HepG2 (cell line): ENCODE results near the gene KCNQ2. TPM values are rescaled to one million over a fixed set of nuclear protein-coding genes. Genes with fewer than 3 reads are reported as not detected.

Source experiments
- ATAC-seq: fragments of 200-7000 bp; cut with Tn5 transposase; 3 replicates; pipeline ENCODE4 v1.9.1; 2020; ENCODE audit warnings: mild to moderate bottlenecking, moderate library complexity
- BruUV-seq: library from RNA; stranded (reverse); fragments of 400-500 nt; replicated peaks from 2 replicates; lab custom pipeline; 2021; lab: Mats Ljungman, UMichigan
- CTCF ChIA-PET: fragments of 300-600 bp; formaldehyde crosslinking; extraction: SDS; loops from one replicate; lab custom pipeline; 2021; ENCODE audit warnings: low total read pairs, inconsistent platforms, low intra/inter-chr PET ratio; lab: Yijun Ruan, JAX
- POLR2A ChIA-PET: fragments of 350-600 bp; sonication (Branson Sonifier 250); formaldehyde crosslinking; loops from one replicate; lab custom pipeline; 2020; ENCODE audit warnings: antibody characterized with exemption, inconsistent platforms; lab: Yijun Ruan, JAX
- DNase-seq: peaks from one replicate; pipeline ENCODE4 v3.0.0-alpha.2; 2015; ENCODE audit warnings: low spot score
- FAIRE-seq: peaks from 3 replicates; lab custom pipeline; 2011; peaks lifted over from hg19 to GRCh38; lab: Jason Lieb, UNC
- H2AFZ ChIP-seq: one replicate; pipeline ENCODE4 v1.6.1; 2011; ENCODE audit warnings: low read length, inconsistent platforms
- H3K27ac ChIP-seq: fragments of 300-600 bp; 3 replicates; pipeline ENCODE4 v1.8.0; 2011; ENCODE audit warnings: mixed run types, mild to moderate bottlenecking, mixed read lengths, low read length, inconsistent platforms; ENCODE audit not compliant: insufficient read depth; ENCODE audit errors: extremely low read length
- H3K27me3 ChIP-seq, 2 experiments: fragments of 200-600 bp in 1 of 2; 2 replicates in 1 of 2; 3 replicates in 1 of 2; pipeline versions ENCODE4 v1.6.0 to v1.8.0; 2011; ENCODE audit warnings: low read length in 2 of 2, mild to moderate bottlenecking in 2 of 2, moderate library complexity in 2 of 2, inconsistent platforms in 1 of 2; ENCODE audit not compliant: insufficient read depth in 2 of 2, control insufficient read depth in 1 of 2
- H3K36me3 ChIP-seq, 2 experiments: fragments of 200-600 bp in 1 of 2; replicated peaks in 1 of 2; 2 replicates in 1 of 2; 3 replicates in 1 of 2; pipeline versions ENCODE4 v1.5.1 to v1.8.0; 2011; ENCODE audit warnings: low read length in 2 of 2, inconsistent platforms in 1 of 2; ENCODE audit not compliant: insufficient read depth in 2 of 2, control insufficient read depth in 1 of 2
- H3K4me1 ChIP-seq: 2 replicates; pipeline ENCODE4 v1.5.1; 2012; ENCODE audit warnings: low read length, inconsistent platforms; ENCODE audit not compliant: insufficient read depth
- H3K4me2 ChIP-seq: 2 replicates; pipeline ENCODE4 v1.6.0; 2011; ENCODE audit warnings: low read depth, low read length, inconsistent platforms
- H3K4me3 ChIP-seq, 3 experiments: fragments of 200-600 bp in 1 of 3; sonication (generic), shearing (Covaris generic) in 1 of 3; replicated peaks in 1 of 3; 2 replicates each; pipeline ENCODE4 v1.5.1; 2011 to 2016; ENCODE audit warnings: low read length in 3 of 3, inconsistent platforms in 2 of 3, low read depth in 2 of 3, mild to moderate bottlenecking in 2 of 3, control low read depth in 1 of 3, mixed read lengths in 1 of 3; ENCODE audit not compliant: insufficient read depth in 1 of 3
- H3K79me2 ChIP-seq: one replicate; pipeline ENCODE4 v1.6.1; 2011; ENCODE audit warnings: low read length, inconsistent platforms; ENCODE audit not compliant: insufficient read depth
- H3K9ac ChIP-seq: 2 replicates; pipeline ENCODE4 v1.6.0; 2011; ENCODE audit warnings: mild to moderate bottlenecking, low read depth, low read length, inconsistent platforms; ENCODE audit not compliant: insufficient read depth
- H3K9me3 ChIP-seq: 2 replicates; pipeline ENCODE4 v1.5.1; 2012; ENCODE audit warnings: mild to moderate bottlenecking, low read length
- H4K20me1 ChIP-seq: 2 replicates; pipeline ENCODE4 v1.6.0; 2011; ENCODE audit warnings: inconsistent platforms, mild to moderate bottlenecking, low read length, moderate library complexity; ENCODE audit not compliant: insufficient read depth
- HNRNPK ChIP-seq: fragments of 200-400 bp; formaldehyde crosslinking; IDR thresholded peaks from 2 replicates; pipeline ENCODE4 v1.6.1; 2018; ENCODE audit warnings: low read length, low read depth, moderate library complexity, mild to moderate bottlenecking; ENCODE audit not compliant: poor library complexity, severe bottlenecking
- IRF2 ChIP-seq: IDR thresholded peaks from 2 replicates; pipeline ENCODE4 v1.6.1; 2018; ENCODE audit warnings: missing genetic modification reagents, missing compliant biosample characterization
- MIER3 ChIP-seq: IDR thresholded peaks from 2 replicates; pipeline ENCODE4 v1.6.1; 2016; ENCODE audit warnings: missing compliant biosample characterization, borderline replicate concordance
- MXD4 ChIP-seq: IDR thresholded peaks from 2 replicates; pipeline ENCODE4 v1.6.1; 2016; ENCODE audit warnings: mild to moderate bottlenecking, missing biosample characterization, missing genetic modification reagents
- NFE2L1 ChIP-seq: sonication (generic); formaldehyde crosslinking; IDR thresholded peaks from 2 replicates; pipeline ENCODE4 v1.4.0; 2020; ENCODE audit warnings: missing genetic modification reagents, mild to moderate bottlenecking, borderline replicate concordance
- NR2F2 ChIP-seq: IDR thresholded peaks from 2 replicates; pipeline ENCODE4 v1.6.1; 2012; ENCODE audit warnings: low read depth, inconsistent platforms, borderline replicate concordance
- PCBP1 ChIP-seq: fragments of 200-400 bp; formaldehyde crosslinking; IDR thresholded peaks from 2 replicates; pipeline ENCODE4 v1.6.1; 2017; ENCODE audit warnings: mild to moderate bottlenecking, low read depth, low read length, borderline replicate concordance
- PHF20 ChIP-seq: sonication (generic); formaldehyde crosslinking; IDR thresholded peaks from 2 replicates; pipeline ENCODE4 v1.5.0; 2020; ENCODE audit warnings: mild to moderate bottlenecking, missing genetic modification reagents
- SMAD3 ChIP-seq: sonication (generic); formaldehyde crosslinking; IDR thresholded peaks from 2 replicates; pipeline ENCODE4 v1.4.0; 2020; ENCODE audit warnings: missing genetic modification reagents
- ZNF160 ChIP-seq: sonication (generic); formaldehyde crosslinking; IDR thresholded peaks from 2 replicates; pipeline ENCODE4 v1.8.0; 2022; ENCODE audit warnings: mild to moderate bottlenecking, inconsistent platforms, missing genetic modification reagents
- ZNF619 ChIP-seq: sonication (generic); formaldehyde crosslinking; IDR thresholded peaks from 2 replicates; pipeline ENCODE4 v1.4.0; 2020; ENCODE audit warnings: mild to moderate bottlenecking, missing genetic modification reagents
- WGBS: methylation state at CpG from one replicate; pipeline ENCODE4 v1.1.6; 2017; ENCODE audit warnings: low lambda C conversion rate; 5-methylcytosine and 5-hydroxymethylcytosine counted together
- in situ Hi-C: cut with HindIII; loops from 2 replicates; pipeline ENCODE4 v1.10.0; 2017; ENCODE audit warnings: low pct_unique_long_range_greater_than_20kb; ENCODE audit not compliant: extremely low pct_ligation_motif_present
- intact Hi-C: fragments of 100-400 bp; cut with micrococcal nuclease; formaldehyde crosslinking; loops from one replicate; pipeline ENCODE4 v1.10.0; 2022; ENCODE audit not compliant: unreplicated experiment
- polyA plus RNA-seq, 8 experiments: library from polyadenylated mRNA; depleted of rRNA in 3 of 8; stranded (reverse) in 7 of 8; unstranded in 1 of 8; fragments of >200 nt; fragmentation: Illumina TruSeq in 4 of 8; extraction: Trizol in 4 of 8; gene quantifications; 2 replicates each; pipeline versions ENCODE4 v1.2.1 to v1.2.3, GENCODE V29; 2011 to 2016; ENCODE audit warnings: low read depth in 4 of 8, missing spikeins in 1 of 8, mixed read lengths in 1 of 8; ENCODE audit not compliant: insufficient read depth in 1 of 8
- total RNA-seq, 5 experiments: library from RNA; depleted of rRNA; stranded (reverse); fragments of >200 nt; fragmentation: Illumina TruSeq; extraction: Trizol; gene quantifications; 2 replicates each; pipeline ENCODE4 v1.2.3, GENCODE V29; 2016; ENCODE audit warnings: low read depth in 1 of 5
- TF ChIP-seq, protein P1 (sequence below): sonication (generic); formaldehyde crosslinking; IDR thresholded peaks from 2 replicates; pipeline ENCODE4 v1.4.0; 2020; ENCODE audit warnings: missing genetic modification reagents
- TF ChIP-seq, protein P2 (sequence below): sonication (generic); formaldehyde crosslinking; conservative IDR thresholded peaks from 2 replicates; pipeline ENCODE4 v1.4.0; 2020; ENCODE audit warnings: missing genetic modification reagents

KCNQ2 gene
- total and polyA plus RNA-seq, 2 of the 13 experiments (the other 11 are each of a cell fraction or from before 2014, with no cell fraction given) = not detected

DNA sequence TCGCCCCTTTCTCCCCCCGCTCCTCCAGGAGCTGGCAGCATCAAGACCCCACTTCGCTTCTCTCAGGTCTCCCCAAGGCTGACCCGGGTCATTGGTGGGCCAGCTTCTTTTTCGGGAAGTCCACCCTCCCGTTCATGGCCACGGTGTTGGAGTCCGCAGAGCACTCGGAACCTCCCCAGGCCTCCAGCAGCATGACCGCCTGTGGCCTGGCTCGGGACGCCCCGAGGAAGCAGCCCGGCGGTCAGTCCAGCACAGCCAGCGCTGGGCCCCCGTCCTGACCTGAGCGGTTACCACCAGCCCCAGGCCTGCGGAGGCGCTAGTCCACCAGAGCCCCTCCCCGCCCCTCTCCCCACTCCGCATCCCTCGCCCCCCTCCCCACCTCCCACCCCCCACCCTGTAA lies 49.1 kb upstream of the KCNQ2 start:
- no peak for DNase-seq
- intact Hi-C loops = no loop called here
- H3K27ac ChIP-seq = no peak overlapping the region

More for the DNA sequence above, 49.1 kb upstream of the KCNQ2 start:
- no TSS peak for BruUV-seq
- peaks cover 11% of the 10 kb centered on the region for H3K4me1 ChIP-seq
- in situ Hi-C loops = no loop called here
- peak overlapping the region; percentile 35 to 66 (median 66); a peak in 4 of 6 replicates for H3K4me3 ChIP-seq
- no peaks in the 10 kb centered on the region for H3K9me3 ChIP-seq
- H3K79me2 ChIP-seq = no peaks in the 10 kb centered on the region
- H3K27me3 ChIP-seq = peaks cover 24 to 46% of the 10 kb centered on the region in 2 experiments
- POLR2A ChIA-PET = interaction anchor here (1.1 to 2.1 kb wide), 5 partner anchors 14 to 105 kb away, joined by 3 to 11 read pairs (median 8); partner anchors contain the start of genes GMEB2, HELZ2 and PTK6
- H2AFZ ChIP-seq = no peak overlapping the region
- TF ChIP-seq NR2F2 (no peak), MIER3 (CRISPR knock-in tag) (no peak), PCBP1 (peak; percentile 55; the same call in 1 of the 2 replicates), HNRNPK (peak; percentile 87), NFE2L1 (CRISPR knock-in tag) (0 out of 2 replicates have a peak, but pooled peaks have one; percentile 2), IRF2 (no peak), SMAD3 (no peak), ZNF160 (CRISPR knock-in tag) (no peak), PHF20 (CRISPR knock-in tag) (no peak), ZNF619 (0 out of 2 replicates have a peak, but pooled peaks have one; percentile 1), MXD4 (CRISPR knock-in tag) (no peak)
- TF ChIP-seq, protein P1, sequence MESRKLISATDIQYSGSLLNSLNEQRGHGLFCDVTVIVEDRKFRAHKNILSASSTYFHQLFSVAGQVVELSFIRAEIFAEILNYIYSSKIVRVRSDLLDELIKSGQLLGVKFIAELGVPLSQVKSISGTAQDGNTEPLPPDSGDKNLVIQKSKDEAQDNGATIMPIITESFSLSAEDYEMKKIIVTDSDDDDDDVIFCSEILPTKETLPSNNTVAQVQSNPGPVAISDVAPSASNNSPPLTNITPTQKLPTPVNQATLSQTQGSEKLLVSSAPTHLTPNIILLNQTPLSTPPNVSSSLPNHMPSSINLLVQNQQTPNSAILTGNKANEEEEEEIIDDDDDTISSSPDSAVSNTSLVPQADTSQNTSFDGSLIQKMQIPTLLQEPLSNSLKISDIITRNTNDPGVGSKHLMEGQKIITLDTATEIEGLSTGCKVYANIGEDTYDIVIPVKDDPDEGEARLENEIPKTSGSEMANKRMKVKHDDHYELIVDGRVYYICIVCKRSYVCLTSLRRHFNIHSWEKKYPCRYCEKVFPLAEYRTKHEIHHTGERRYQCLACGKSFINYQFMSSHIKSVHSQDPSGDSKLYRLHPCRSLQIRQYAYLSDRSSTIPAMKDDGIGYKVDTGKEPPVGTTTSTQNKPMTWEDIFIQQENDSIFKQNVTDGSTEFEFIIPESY (CRISPR knock-in tag) = peak; percentile 19; the same call in 1 of the 2 replicates
- TF ChIP-seq, protein P2, sequence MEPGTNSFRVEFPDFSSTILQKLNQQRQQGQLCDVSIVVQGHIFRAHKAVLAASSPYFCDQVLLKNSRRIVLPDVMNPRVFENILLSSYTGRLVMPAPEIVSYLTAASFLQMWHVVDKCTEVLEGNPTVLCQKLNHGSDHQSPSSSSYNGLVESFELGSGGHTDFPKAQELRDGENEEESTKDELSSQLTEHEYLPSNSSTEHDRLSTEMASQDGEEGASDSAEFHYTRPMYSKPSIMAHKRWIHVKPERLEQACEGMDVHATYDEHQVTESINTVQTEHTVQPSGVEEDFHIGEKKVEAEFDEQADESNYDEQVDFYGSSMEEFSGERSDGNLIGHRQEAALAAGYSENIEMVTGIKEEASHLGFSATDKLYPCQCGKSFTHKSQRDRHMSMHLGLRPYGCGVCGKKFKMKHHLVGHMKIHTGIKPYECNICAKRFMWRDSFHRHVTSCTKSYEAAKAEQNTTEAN (CRISPR knock-in tag) = no peak
- CTCF ChIA-PET = no interaction called here
- H3K9ac ChIP-seq = 0 out of 2 replicates have a peak overlapping the region, but pooled peaks have one; percentile 40
- ATAC-seq (peak; percentile 20), FAIRE-seq (no peak)
- WGBS = 35% methylated on average over 22 of the region's 23 CpGs
- H3K36me3 ChIP-seq = no peaks in the 10 kb centered on the region
- peaks cover 2% of the 10 kb centered on the region; the same call in 1 of the 2 replicates for H4K20me1 ChIP-seq
- peak overlapping the region; percentile 38 for H3K4me2 ChIP-seq
